ENCODE results near the gene PGAM2.

Gene PGAM2

DNA sequence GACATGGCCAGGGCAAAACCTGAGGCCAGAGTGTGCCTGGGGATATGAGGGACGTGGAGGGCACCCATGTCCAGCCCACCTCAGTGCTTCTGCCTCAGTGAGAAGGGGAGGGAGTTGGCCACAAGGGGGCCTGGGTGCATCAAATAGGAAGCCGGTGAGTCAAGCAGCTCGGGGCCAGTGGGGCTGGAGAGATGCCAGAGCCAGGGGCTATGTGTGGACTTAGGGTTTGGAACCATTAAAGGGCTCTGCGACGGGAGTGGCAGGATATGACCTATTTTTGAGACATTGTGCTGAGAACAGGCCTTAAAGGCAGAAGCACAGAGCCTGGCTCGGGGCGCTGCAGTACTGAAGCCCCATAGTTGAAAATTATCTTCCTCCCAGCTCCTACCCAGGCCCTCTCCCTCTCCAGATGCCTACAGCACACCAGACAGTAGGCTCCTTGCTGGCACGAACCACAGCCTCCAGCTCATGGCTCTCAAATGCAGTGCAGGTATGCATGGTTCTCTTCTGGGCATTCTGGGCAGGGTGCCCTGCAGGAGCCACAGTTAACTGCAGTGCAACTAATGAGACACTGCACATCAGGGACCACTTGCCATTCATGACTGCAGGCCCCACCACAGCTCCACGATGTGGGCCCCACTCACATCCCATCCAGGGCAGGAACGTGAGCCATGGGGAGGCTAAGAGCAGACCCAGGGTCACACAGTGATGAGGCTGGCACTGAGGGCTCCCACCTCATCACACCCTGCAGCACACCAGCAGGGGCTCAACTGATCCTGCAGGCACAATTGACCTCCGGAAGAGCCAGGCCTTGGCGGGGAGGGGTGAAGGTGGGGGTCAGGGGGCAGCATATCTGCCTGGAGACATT, 7.2 kb upstream of the PGAM2 start:
- Mint-ChIP-seq H3K36me3 (ENCODE audit: low read depth) (peaks cover 31% of the 10 kb centered on the region), H3K27me3 (ENCODE audit: low read depth) (no peaks in the 10 kb centered on the region), H3K27ac (peak overlapping the region; percentile 31), H3K9me3 (no peaks in the 10 kb centered on the region), H3K4me1 (ENCODE audit: low read depth) (peaks cover under 1% of the 10 kb centered on the region), H3K4me3 (no peak overlapping the region)
- DNase-seq (ENCODE audit: low spot score): no peak

GRCh38 chr7:44071726-44072363, 6.5 kb upstream of the PGAM2 start:
- Mint-ChIP-seq H3K27ac (no peak overlapping the region), H3K36me3 (ENCODE audit: low read depth) (peaks cover 31% of the 10 kb centered on the region), H3K4me1 (ENCODE audit: low read depth) (peaks cover under 1% of the 10 kb centered on the region), H3K27me3 (ENCODE audit: low read depth) (no peaks in the 10 kb centered on the region), H3K4me3 (no peak overlapping the region), H3K9me3 (no peaks in the 10 kb centered on the region)
- DNase-seq (ENCODE audit: low spot score): no peak

DNA sequence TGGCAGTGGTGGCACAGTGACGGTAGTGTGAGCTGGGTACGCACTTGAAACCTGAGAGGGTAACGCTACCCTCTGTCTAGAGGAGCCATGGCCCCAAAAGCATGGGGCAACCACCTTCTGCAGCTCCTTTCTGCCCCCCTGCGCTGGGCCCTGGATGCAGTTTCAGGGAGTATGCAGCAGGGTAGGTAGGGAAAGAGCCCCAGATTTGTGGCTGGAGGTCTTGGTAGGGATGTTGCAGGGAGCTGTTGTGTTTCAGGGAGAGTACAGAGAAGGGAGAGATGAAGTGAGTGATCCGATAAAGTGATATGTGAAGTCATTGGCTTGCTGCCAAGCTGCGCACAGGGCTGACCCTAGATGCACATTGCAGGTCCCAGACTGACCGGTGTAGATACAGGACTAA, 2.7 kb upstream of the PGAM2 start:
- Mint-ChIP-seq H3K27me3 (ENCODE audit: low read depth) (no peaks in the 10 kb centered on the region), H3K9me3 (no peaks in the 10 kb centered on the region), H3K27ac (no peak overlapping the region)

DNA sequence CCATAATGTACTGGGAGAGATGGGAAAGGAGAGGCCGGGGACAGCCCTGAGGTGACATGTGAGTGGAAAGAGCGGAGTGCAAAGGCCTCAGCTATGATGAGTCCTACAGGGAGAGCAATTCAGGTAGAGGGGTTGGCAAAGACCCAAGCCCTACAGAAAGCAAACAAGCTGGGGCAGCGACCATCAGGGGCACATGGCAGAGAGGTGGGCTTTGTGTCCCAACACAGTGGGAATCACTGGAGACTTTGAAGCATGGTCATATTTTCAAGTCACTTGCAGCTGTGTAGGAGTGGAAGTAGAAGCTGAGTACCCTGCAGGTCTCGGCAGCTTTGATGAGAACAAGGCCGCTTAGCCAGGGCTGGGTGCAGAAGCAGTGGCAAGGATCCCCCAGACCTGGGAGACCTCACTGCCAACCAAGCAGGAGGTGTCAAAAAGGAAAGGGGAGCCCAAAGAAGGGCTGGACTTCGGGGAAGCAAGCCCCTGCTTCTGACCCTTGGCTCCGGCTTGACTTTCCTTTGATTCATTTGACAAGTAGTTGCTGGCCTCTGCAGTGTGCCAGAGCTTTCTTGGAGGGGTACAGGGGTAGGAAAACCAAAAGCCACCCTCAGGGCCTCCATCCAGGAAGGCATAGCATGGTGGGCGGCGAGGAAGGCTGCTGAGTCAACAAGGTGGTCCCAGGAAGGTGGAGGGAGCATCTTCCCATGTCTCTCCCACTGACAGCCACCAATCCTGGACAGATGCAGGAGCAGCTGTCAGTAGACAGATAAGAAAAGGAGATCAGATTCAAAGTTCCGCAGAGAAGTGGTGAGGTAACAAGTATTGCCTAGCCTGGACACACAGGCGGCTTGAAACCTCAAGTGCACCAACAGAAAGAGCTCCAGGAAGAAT, 1.9 kb upstream of the PGAM2 start:
- H3K27me3 Mint-ChIP-seq (ENCODE audit: low read depth): no peaks in the 10 kb centered on the region
- H3K4me1 Mint-ChIP-seq (ENCODE audit: low read depth): peaks cover 4% of the 10 kb centered on the region
- H3K4me3 Mint-ChIP-seq: no peak overlapping the region
- peaks cover 19% of the 10 kb centered on the region for H3K36me3 Mint-ChIP-seq (ENCODE audit: low read depth)
- peak overlapping the region; percentile 64 for H3K27ac Mint-ChIP-seq
- no peaks in the 10 kb centered on the region for H3K9me3 Mint-ChIP-seq
- no peak for DNase-seq (ENCODE audit: low spot score)

More for the DNA sequence above, 2.7 kb upstream of the PGAM2 start:
- Mint-ChIP-seq H3K36me3 (ENCODE audit: low read depth) (peaks cover 21% of the 10 kb centered on the region), H3K4me3 (no peak overlapping the region), H3K4me1 (ENCODE audit: low read depth) (peaks cover 4% of the 10 kb centered on the region)
- no peak for DNase-seq (ENCODE audit: low spot score)

GRCh38 chr7:44066494-44067063, 1.2 kb upstream of the PGAM2 start:
- H3K4me1 Mint-ChIP-seq (ENCODE audit: low read depth): peaks cover 4% of the 10 kb centered on the region
- H3K36me3 Mint-ChIP-seq (ENCODE audit: low read depth): peaks cover 16% of the 10 kb centered on the region
- peak overlapping the region; percentile 64 for H3K27ac Mint-ChIP-seq
- no peaks in the 10 kb centered on the region for H3K27me3 Mint-ChIP-seq (ENCODE audit: low read depth)
- no peak overlapping the region for H3K4me3 Mint-ChIP-seq
- no peaks in the 10 kb centered on the region for H3K9me3 Mint-ChIP-seq
- DNase-seq (ENCODE audit: low spot score): no peak

DNA sequence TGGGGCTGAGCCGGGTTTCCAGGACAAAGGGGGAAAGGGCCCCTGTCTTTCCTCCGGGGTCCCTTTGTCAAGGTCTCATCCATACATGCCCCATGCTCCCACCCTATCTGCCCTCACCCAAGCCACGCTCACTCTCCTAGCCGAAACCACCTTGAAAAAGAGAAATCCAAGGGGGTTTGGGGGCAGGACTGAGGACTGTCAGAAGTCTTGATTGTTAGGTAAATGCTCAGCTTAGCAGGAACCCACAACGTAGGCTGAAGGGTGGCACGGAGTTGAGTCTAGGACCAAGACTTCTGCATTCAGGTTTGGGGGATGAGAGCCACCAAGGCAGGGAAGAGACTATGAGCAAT, 719 bp upstream of the PGAM2 start:
- Mint-ChIP-seq H3K4me1 (ENCODE audit: low read depth) (peaks cover 4% of the 10 kb centered on the region), H3K9me3 (no peaks in the 10 kb centered on the region)
- DNase-seq (ENCODE audit: low spot score): no peak

GRCh38 chr7:44064791-44065430, 456 bp downstream of the PGAM2 start:
- Mint-ChIP-seq H3K4me1 (ENCODE audit: low read depth) (peaks cover 4% of the 10 kb centered on the region), H3K27ac (no peak overlapping the region), H3K9me3 (no peaks in the 10 kb centered on the region), H3K27me3 (ENCODE audit: low read depth) (no peaks in the 10 kb centered on the region), H3K4me3 (no peak overlapping the region), H3K36me3 (ENCODE audit: low read depth) (peaks cover 26% of the 10 kb centered on the region)
- no peak for DNase-seq (ENCODE audit: low spot score)

More for the DNA sequence above, 719 bp upstream of the PGAM2 start:
- H3K36me3 Mint-ChIP-seq (ENCODE audit: low read depth): peaks cover 19% of the 10 kb centered on the region
- no peak overlapping the region for H3K27ac Mint-ChIP-seq
- no peak overlapping the region for H3K4me3 Mint-ChIP-seq
- H3K27me3 Mint-ChIP-seq (ENCODE audit: low read depth): no peaks in the 10 kb centered on the region

GRCh38 chr7:44063894-44064651, 1.3 kb downstream of the PGAM2 start:
- Mint-ChIP-seq H3K27ac (no peak overlapping the region), H3K4me3 (no peak overlapping the region)
- DNase-seq (ENCODE audit: low spot score): no peak

DNA sequence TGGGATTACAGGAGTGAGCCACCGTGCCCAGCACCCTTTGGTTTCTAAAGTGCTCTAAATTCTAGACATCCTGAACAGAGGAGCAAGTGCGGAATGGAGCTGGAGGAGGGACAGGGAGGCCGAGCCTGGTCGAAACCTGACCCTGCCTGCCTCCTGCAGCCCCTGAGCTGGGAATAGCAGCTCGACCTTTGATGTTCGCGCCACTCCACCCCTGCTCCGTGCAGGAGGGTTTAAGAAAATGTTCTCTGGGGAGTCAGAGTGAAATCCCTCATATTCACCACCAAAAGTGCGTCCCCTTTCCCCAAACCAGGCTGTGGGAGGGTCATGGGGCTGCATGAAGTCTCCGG, 1.8 kb downstream of the PGAM2 start:
- H3K27me3 Mint-ChIP-seq (ENCODE audit: low read depth): no peaks in the 10 kb centered on the region
- H3K4me1 Mint-ChIP-seq (ENCODE audit: low read depth): peaks cover 4% of the 10 kb centered on the region
- H3K27ac Mint-ChIP-seq: no peak overlapping the region
- no peak for DNase-seq (ENCODE audit: low spot score)
- peaks cover 35% of the 10 kb centered on the region for H3K36me3 Mint-ChIP-seq (ENCODE audit: low read depth)
- no peaks in the 10 kb centered on the region for H3K9me3 Mint-ChIP-seq
- no peak overlapping the region for H3K4me3 Mint-ChIP-seq

More at GRCh38 chr7:44063894-44064651, 1.3 kb downstream of the PGAM2 start:
- Mint-ChIP-seq H3K36me3 (ENCODE audit: low read depth) (peaks cover 30% of the 10 kb centered on the region), H3K4me1 (ENCODE audit: low read depth) (peaks cover 4% of the 10 kb centered on the region), H3K27me3 (ENCODE audit: low read depth) (no peaks in the 10 kb centered on the region), H3K9me3 (no peaks in the 10 kb centered on the region)

GRCh38 chr7:44062903-44063295, 2.5 kb downstream of the PGAM2 start:
- no peaks in the 10 kb centered on the region for H3K9me3 Mint-ChIP-seq
- no peak overlapping the region for H3K4me3 Mint-ChIP-seq
- no peak for DNase-seq (ENCODE audit: low spot score)
- peaks cover 40% of the 10 kb centered on the region for H3K36me3 Mint-ChIP-seq (ENCODE audit: low read depth)
- H3K27me3 Mint-ChIP-seq (ENCODE audit: low read depth): no peaks in the 10 kb centered on the region
- peaks cover 4% of the 10 kb centered on the region for H3K4me1 Mint-ChIP-seq (ENCODE audit: low read depth)
- H3K27ac Mint-ChIP-seq: no peak overlapping the region

DNA sequence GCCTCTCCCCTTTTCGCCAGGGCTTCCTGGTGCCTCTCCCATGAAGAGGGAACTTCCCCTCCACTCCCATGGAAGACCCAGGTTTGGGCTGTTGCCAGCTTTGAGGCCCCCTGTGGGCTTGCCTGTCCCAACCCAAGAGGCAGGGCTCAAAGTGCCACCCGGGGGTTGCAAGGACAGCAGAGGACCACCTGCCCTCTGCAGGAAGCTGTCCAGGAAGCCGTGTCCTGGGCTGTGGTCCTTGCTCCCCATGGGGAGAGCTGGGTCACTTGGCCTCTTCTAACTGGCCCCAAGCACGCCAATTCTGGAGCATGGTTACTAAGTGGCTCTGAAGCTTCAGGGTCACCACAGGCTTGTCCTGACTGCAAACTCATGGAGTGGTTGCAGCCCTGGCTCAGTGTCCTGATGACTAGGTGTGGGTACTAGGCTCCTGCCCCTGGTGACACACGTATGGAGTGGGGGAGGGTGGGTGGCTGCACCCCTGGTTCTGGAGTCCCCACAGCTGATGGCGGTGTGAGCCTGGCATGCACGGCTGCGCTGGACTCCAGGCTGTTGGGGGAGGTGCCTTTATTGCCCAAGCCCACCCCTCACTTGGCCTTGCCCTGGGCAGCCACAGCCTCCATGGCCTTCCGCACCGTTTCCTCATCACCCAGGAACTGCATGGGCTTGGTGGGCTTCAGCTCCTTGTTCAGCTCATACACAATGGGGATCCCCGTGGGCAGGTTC, 3.0 kb downstream of the PGAM2 start:
- Mint-ChIP-seq H3K4me3 (no peak overlapping the region), H3K4me1 (ENCODE audit: low read depth) (peaks cover 4% of the 10 kb centered on the region), H3K9me3 (no peaks in the 10 kb centered on the region), H3K36me3 (ENCODE audit: low read depth) (peaks cover 42% of the 10 kb centered on the region), H3K27me3 (ENCODE audit: low read depth) (no peaks in the 10 kb centered on the region), H3K27ac (no peak overlapping the region)
- no peak for DNase-seq (ENCODE audit: low spot score)

- H3K36me3 Mint-ChIP-seq (ENCODE audit: low read depth): peaks cover 47% of the 10 kb centered on the region
- no peak overlapping the region for H3K27ac Mint-ChIP-seq
- no peaks in the 10 kb centered on the region for H3K9me3 Mint-ChIP-seq
- no peaks in the 10 kb centered on the region for H3K27me3 Mint-ChIP-seq (ENCODE audit: low read depth)
- no peak for DNase-seq (ENCODE audit: low spot score)
- H3K4me3 Mint-ChIP-seq: no peak overlapping the region
- peaks cover 2% of the 10 kb centered on the region for H3K4me1 Mint-ChIP-seq (ENCODE audit: low read depth)
Measured at GRCh38 chr7:44061645-44062179, 3.7 kb downstream of the PGAM2 start.

All from T-helper 2 cell treated with Interferon-gamma antibody and Interleukin-4, amounts not matched to agents 5 μg/mL and 100 μg/mL, for 36 hours (primary cell).